Hepatic stellate cell (primary cell): ENCODE measurements around the gene AQP7.
"Not testable (repeated sequence)": the region's sequence is repeated elsewhere in the genome, so short reads cannot be mapped to it uniquely, and the experiment has no call there.

Experiments
- DNase-seq: peaks from one replicate; pipeline ENCODE4 v3.0.0; 2011; ENCODE audit warnings: low spot score

AQP7 gene

DNA sequence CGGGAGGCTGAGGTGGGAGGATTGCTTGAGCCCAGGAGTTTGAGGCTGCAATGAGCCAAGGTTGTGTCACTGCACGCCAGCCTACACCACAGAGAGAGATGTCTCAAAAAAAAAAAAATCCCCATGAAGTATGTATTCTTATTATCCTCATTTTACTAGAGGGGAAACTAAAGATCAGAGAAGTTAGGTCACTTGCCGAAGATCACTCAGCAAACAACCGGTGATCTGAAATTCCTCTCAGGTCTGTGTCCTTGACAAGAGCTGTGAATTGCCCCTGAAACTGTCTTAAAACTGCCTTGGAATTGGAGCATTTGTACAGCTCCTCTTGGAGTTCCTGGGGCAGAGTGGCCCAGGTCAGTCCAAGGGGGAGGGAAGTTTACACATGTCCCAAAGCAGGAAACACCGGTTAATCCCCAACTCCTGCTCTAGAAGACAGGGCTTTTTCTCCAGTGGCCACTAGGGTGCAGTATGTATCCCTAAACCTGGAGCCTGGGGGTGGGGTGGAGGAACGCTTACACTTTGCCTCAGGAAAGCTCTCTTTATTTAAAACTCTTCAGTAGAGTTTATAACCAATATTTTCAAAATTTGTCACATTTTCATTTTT is 27.6 kb downstream of the AQP7 start:
- peak; percentile 80 for DNase-seq

GRCh38 chr9:33374190-33374589 is 28.2 kb downstream of the AQP7 start:
- DNase-seq, result no peak

- DNase-seq, result no peak
Observed at GRCh38 chr9:33372900-33373299, 29.5 kb downstream of the AQP7 start.

- DNase-seq, result no peak
Observed at GRCh38 chr9:33366979-33367480, 35.3 kb downstream of the AQP7 start.

DNA sequence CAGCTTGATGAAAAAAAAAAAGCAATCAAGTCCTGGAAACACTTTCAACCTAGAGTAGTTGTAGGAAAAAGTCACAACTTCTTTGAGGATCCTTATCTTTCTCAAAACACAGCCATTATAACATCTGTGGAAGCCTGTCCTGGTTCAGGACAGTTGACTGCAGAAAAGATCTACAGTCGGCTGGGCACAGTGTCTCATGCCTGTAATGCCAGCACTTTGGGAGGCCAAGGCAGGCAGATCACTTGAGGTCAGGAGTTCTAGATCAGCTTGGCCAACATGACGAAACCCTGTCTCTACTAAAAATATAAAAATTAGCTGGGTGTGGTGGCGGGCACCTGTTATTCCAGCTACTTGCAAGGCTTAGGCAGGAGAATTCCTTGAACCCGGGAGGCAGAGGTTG is 37.6 kb downstream of the AQP7 start:
- not testable (repeated sequence) for DNase-seq

DNA sequence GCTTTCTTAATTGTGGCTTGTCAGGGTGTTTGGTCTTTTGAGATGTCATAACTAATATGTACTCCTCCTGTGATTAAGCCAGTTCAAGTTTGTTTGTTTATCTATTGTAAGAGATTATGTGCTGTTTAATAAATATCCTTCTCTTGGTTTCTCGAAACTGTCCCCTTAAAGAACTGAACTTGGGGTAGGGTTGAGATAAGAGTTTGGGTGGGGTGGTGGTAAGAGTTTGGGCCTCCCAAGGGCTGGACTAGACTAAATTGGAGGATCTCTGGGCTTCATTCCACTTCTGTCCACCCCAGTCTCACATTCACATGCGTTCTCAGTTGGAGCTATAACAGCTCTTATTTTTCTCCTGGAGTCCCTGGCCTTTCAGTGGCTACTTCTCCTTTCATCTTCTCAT is 38.2 kb downstream of the AQP7 start:
- DNase-seq, result no peak

DNA sequence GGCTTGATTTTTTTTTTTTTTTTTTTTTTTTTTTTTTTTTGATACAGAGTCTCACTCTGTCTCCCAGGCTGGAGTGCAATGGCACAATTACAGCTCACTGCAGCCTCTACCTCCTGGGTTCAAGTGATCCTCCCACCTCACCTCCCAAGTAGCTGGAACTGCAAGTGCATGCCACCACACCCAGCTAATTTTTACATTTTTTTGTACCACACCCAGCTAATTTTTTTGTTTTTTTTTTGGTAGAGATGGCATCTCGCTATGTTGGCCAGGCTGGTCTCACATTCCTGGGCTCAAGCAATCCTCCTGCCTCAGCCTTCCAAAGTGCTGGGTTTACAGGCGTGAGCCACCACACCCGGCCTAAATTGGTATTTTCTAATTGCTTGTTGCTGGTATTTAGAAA is 43.7 kb downstream of the AQP7 start:
- not testable (repeated sequence) for DNase-seq

GRCh38 chr9:33355933-33356332 is 46.4 kb downstream of the AQP7 start:
- no peak for DNase-seq

- no peak for DNase-seq
Observed at GRCh38 chr9:33354651-33355211, 47.6 kb downstream of the AQP7 start.

DNA sequence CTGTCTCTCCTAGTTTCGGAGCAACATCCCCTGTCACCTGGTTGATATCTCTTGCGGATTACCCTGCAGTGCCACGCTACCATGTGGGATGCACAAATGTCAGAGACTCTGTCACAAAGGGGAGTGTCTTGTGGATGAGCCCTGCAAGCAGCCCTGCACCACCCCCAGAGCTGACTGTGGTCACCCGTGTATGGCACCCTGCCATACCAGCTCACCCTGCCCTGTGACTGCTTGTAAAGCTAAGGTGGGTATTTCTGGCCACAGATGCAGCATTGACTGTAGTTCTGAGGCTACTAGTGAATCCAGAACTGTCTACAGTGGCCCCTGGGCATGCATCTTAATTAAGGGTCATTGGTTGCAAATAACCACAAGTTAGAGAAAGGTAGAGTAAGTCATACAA is 50.8 kb downstream of the AQP7 start:
- no peak for DNase-seq

DNA sequence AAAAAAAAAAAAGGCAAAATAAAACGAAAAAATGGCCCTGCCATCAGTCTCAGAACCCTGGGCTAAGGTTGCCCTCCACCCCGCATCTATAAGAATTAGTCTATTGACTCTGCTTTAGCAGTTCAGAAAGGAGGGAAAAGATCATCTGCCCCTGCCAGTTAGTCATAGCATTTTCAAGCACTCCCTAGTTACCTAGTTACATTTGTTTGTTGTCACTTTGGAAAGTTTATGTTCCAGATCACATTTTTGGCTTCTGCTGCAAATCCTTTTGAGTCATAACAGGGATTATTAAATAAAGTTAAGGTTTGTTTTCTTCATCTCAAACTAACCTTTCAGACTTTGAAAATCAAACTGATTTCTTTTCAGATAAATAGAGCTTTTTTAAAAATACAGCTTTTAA is 52.1 kb downstream of the AQP7 start:
- DNase-seq, result peak; percentile 72

GRCh38 chr9:33349743-33350142 is 52.6 kb downstream of the AQP7 start:
- DNase-seq, result no peak

- no peak for DNase-seq
Observed at GRCh38 chr9:33348998-33349397, 53.4 kb downstream of the AQP7 start.

GRCh38 chr9:33346564-33346963 is 55.8 kb downstream of the AQP7 start:
- DNase-seq, result no peak

DNA sequence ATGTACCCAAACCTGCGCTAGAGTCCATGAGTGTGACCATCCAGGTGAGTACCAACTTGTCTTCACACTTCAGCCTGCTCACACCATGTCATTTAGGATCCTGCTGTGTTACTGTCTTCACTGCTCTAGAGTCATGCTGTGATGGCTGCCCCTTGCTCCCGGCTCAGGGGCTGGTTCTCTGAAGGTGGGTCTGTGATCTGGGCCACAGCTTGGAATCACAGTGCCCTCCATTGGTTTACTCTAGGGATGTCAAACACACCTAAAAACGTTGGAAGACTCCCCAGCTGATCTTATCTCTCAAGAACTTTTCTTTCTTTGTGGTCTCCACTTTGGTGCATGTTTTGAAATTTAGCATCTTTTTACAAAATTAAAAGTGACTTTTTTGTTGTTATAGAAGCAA is 58.2 kb downstream of the AQP7 start:
- no peak for DNase-seq

- DNase-seq, result no peak
Observed at GRCh38 chr9:33341182-33341581, 61.2 kb downstream of the AQP7 start.

- no peak for DNase-seq
Observed at GRCh38 chr9:33340186-33340585, 62.2 kb downstream of the AQP7 start.
